Pancreas (tissue), 10 donors: ENCODE results near the gene ALDOA. TPM values are rescaled to one million over a fixed set of nuclear protein-coding genes. Genes with fewer than 3 reads are reported as not detected.

ENCODE experiments used
- ATAC-seq, 4 donors: fragments of 200-7000 bp; cut with Tn5 transposase; one replicate each; pipeline versions ENCODE4 v1.8.0 to v1.9.1; 2020; ENCODE audit warnings: mild to moderate bottlenecking in 4 of 4, moderate library complexity in 4 of 4
- DNase-seq, 6 donors: peaks; one replicate each; pipeline ENCODE4 v3.0.0-alpha.2; 2020
- FAIRE-seq: peaks from 2 replicates; lab custom pipeline; 2012; peaks lifted over from hg19 to GRCh38; lab: Jason Lieb, UNC
- H3K27ac ChIP-seq, 4 donors: fragments of 200-600 bp; sonication (generic); 1 replicate in 3 of 4; 2 replicates in 1 of 4; pipeline versions ENCODE4 v1.5.0 to v1.8.0; 2020
- H3K27me3 ChIP-seq, 4 donors: fragments of 200-600 bp; one replicate each; pipeline ENCODE4 v1.8.0; 2021
- H3K36me3 ChIP-seq, 3 donors: fragments of 200-600 bp; sonication (generic) in 1 of 3; one replicate each; pipeline versions ENCODE4 v1.5.0 to v1.8.0; 2020 to 2021
- H3K4me1 ChIP-seq, 3 donors: fragments of 200-600 bp; one replicate each; pipeline ENCODE4 v1.8.0; 2021
- H3K4me3 ChIP-seq, 4 donors: fragments of 200-600 bp; sonication (generic) in 2 of 4; one replicate each; pipeline versions ENCODE4 v1.5.0 to v1.8.0; 2020 to 2021
- H3K9me3 ChIP-seq, 4 donors: fragments of 200-600 bp; one replicate each; pipeline ENCODE4 v1.8.0; 2021
- WGBS, 2 donors: extraction: QIAGEN DNeasy Blood & Tissue Kit; methylation state at CpG; one replicate each; pipeline ENCODE4 v1.1.7; 2013; 5-methylcytosine and 5-hydroxymethylcytosine counted together
- intact Hi-C, 3 donors: fragments of 100-400 bp; cut with DNase I; formaldehyde crosslinking; loops; one replicate each; pipeline versions ENCODE4 v1.11.1 to v1.14.2; 2022
- polyA plus RNA-seq, 2 donors: library from polyadenylated mRNA; stranded (reverse); fragments of 200-250 nt; gene quantifications; one replicate each; pipeline ENCODE4 v1.2.3, GENCODE V29; 2013
- total RNA-seq, 6 donors: library from RNA; stranded (reverse); fragmentation: NEBNext Ultra II Directional in 4 of 6; extraction: Animal tissue kit (Norgen Biotek cat#: 25700) in 4 of 6; gene quantifications; one replicate each; pipeline versions ENCODE4 v1.2.1 to v1.2.4, GENCODE V29; 2021 to 2023
- TF ChIP-seq, protein P1 (sequence below), 4 donors: fragments of 200-600 bp; sonication (generic) in 3 of 4; IDR thresholded peaks; one replicate each; pipeline versions ENCODE4 v1.5.0 to v1.8.0; 2021; ENCODE audit warnings: antibody characterized with exemption in 4 of 4
- donor health status: healthy with polysubstance abuse.
- donor health status: DM: no; HTN: no; CAD: no; lungs with moderate emphysema.
- donor health status: DM: no; HTN: no; CAD: no.
- donor health status: control.
- donor health status: control.
- donor health status: Bipolar disorder and iron deficiency.
- donor health status: DM: yes; HTN: yes; CAD: no.
- donor health status: DM: no; HTN: no; CAD: no.
- donor health status: DM: no; HTN: no; CAD: no.
- donor health status: DM: yes; HTN: yes; CAD: no.

Gene ALDOA
- total and polyA plus RNA-seq, 8 donors: 234 to 425 (median 327) TPM

- DNase-seq (no peak), ATAC-seq (no peak), FAIRE-seq (no peak)
- intact Hi-C loops: no loop called here
- Histone ChIP-seq H3K27me3 (no peaks in the 10 kb centered on the region), H3K36me3 (peaks cover 4 to 27% (median 10%) of the 10 kb centered on the region in 3 donors), H3K27ac (no peak overlapping the region), H3K4me3 (no peak overlapping the region), H3K9me3 (no peaks in the 10 kb centered on the region), H3K4me1 (peaks cover 0 to 3% (median under 1%) of the 10 kb centered on the region in 3 donors)
- TF ChIP-seq, protein P1, sequence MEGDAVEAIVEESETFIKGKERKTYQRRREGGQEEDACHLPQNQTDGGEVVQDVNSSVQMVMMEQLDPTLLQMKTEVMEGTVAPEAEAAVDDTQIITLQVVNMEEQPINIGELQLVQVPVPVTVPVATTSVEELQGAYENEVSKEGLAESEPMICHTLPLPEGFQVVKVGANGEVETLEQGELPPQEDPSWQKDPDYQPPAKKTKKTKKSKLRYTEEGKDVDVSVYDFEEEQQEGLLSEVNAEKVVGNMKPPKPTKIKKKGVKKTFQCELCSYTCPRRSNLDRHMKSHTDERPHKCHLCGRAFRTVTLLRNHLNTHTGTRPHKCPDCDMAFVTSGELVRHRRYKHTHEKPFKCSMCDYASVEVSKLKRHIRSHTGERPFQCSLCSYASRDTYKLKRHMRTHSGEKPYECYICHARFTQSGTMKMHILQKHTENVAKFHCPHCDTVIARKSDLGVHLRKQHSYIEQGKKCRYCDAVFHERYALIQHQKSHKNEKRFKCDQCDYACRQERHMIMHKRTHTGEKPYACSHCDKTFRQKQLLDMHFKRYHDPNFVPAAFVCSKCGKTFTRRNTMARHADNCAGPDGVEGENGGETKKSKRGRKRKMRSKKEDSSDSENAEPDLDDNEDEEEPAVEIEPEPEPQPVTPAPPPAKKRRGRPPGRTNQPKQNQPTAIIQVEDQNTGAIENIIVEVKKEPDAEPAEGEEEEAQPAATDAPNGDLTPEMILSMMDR (IDR thresholded peaks at IDR 0.05): no peak
- 84 to 90% methylated on average over 6 of the region's 6 CpGs for WGBS, 2 donors
These were observed 20.3 kb downstream of the ALDOA start for GRCh38 chr16:30085820-30086219.

GRCh38 chr16:30086291-30087140 lies 21.0 kb downstream of the ALDOA start:
- intact Hi-C loops: no loop called here
- FAIRE-seq (no peak), ATAC-seq (no peak), DNase-seq (peak in 1 of 6 donors; percentile 60)
- 88 to 90% methylated on average over 26 to 27 of the region's 27 CpGs for WGBS, 2 donors
- H3K9me3 ChIP-seq: no peaks in the 10 kb centered on the region
- no peak overlapping the region for H3K4me3 ChIP-seq
- no peak overlapping the region for H3K27ac ChIP-seq
- TF ChIP-seq, protein P1 (IDR thresholded peaks at IDR 0.05): no peak
- H3K36me3 ChIP-seq: peaks cover 4 to 27% (median 10%) of the 10 kb centered on the region in 3 donors
- no peaks in the 10 kb centered on the region for H3K4me1 ChIP-seq
- H3K27me3 ChIP-seq: no peaks in the 10 kb centered on the region

DNA sequence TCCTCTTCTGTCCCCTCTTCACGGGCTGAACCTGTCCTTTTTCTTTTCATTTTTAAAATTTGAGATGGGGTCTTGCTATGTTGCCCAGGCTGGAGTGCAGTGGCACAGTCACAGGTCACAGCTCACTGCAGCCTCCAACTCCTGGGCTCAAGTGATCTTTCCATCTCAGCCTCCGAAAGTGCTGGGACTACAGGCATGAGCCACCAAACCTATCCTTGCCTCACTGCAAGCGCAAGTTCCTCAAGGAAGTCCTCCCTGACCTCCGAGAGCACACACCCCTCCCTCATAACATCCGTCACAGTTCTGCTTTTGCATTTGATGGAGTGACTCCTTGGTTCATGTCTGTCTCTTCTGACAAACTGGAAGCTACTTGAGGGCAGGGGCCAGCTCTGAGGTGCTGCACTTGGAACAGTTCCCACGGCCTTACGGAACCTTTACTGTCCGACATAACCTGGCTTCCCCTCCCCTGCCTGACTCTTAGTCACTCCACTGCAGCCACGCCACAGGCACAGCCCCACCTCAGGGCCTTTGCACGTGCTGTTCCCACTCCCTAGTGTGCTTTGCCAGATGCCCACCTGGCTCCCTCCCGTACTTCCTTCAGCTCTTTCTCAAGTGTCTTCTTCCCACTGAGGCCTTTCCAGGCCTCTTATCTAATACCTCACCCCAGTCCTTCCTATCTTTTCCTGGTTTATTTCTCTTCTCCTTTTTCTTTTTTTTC lies 21.8 kb downstream of the ALDOA start:
- DNase-seq (peak in 2 of 6 donors; percentile 15 to 42), ATAC-seq (no peak), FAIRE-seq (no peak)
- Histone ChIP-seq H3K4me3 (no peak overlapping the region), H3K27me3 (no peaks in the 10 kb centered on the region), H3K36me3 (peaks cover 4 to 23% (median 10%) of the 10 kb centered on the region in 3 donors), H3K4me1 (peaks cover 0 to 2% (median 0%) of the 10 kb centered on the region in 3 donors), H3K27ac (no peak overlapping the region), H3K9me3 (no peaks in the 10 kb centered on the region)
- TF ChIP-seq, protein P1 (IDR thresholded peaks at IDR 0.05): no peak
- 89 to 90% methylated on average over 11 of the region's 11 CpGs for WGBS, 2 donors
- intact Hi-C loops: no loop called here

DNA sequence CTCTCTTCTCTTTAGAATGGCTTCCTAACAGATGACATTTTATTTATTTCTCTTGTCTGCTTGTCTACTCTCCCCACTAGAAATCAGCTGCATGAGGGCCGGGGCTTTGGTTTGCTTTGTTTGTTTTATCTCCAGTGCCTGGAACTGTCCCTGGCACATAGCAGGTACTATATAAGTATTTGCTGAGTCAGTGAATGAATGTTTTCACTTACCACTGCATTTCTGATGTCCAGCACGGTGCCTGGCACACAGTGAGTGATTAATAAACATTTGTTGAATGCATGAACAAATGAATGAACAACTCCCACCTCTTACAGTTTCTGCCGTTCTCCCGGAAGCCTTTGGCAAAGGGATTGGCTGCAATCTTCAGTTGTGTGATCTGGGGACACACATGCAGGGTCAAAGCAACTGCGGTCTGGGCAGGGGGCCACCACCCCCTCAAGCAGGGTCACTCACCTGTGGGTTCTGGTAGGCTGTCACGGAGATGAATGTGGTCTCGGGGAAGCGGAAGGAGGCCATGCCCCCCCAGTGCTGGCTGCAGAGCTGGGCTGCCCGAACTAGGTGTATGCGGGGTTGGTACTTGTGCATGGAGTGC lies 22.8 kb downstream of the ALDOA start:
- intact Hi-C loops: no loop called here
- WGBS, 2 donors: 79 to 86% methylated on average over 10 of the region's 10 CpGs
- no peak overlapping the region for H3K4me3 ChIP-seq

More for the DNA sequence above, 22.8 kb downstream of the ALDOA start:
- DNase-seq (peak in 2 of 6 donors; percentile 18 to 33), FAIRE-seq (no peak), ATAC-seq (no peak)
- Histone ChIP-seq H3K36me3 (peaks cover 4 to 13% (median 10%) of the 10 kb centered on the region in 3 donors), H3K27me3 (no peaks in the 10 kb centered on the region), H3K9me3 (no peaks in the 10 kb centered on the region), H3K27ac (no peak overlapping the region), H3K4me1 (peaks cover 0 to 5% (median 0%) of the 10 kb centered on the region in 3 donors)
- TF ChIP-seq, protein P1 (IDR thresholded peaks at IDR 0.05): no peak
